PC-3 (cell line): ENCODE measurements around the gene TMEM184B. TPM values are rescaled to one million over a fixed set of nuclear protein-coding genes. Genes with fewer than 3 reads are reported as not detected.

Experiments
- ATAC-seq: fragments of 200-7000 bp; cut with Tn5 transposase; 2 replicates; pipeline ENCODE4 v1.9.1; 2020; ENCODE audit warnings: mild to moderate bottlenecking, moderate library complexity
- BruUV-seq: library from RNA; stranded (reverse); fragments of 400-500 nt; replicated peaks from 2 replicates; lab custom pipeline; 2021; lab: Mats Ljungman, UMichigan
- CTCF ChIA-PET: fragments of 300-600 bp; sonication (Branson Sonifier 250); formaldehyde crosslinking; loops from one replicate; lab custom pipeline; 2022; ENCODE audit warnings: antibody characterized with exemption; lab: Charles Lee
- POLR2A ChIA-PET: fragments of 300-600 bp; sonication (Branson Sonifier 250); formaldehyde crosslinking; loops from one replicate; lab custom pipeline; 2022; ENCODE audit warnings: antibody characterized with exemption; ENCODE audit not compliant: unreplicated experiment; lab: Charles Lee
- DNase-seq: peaks from one replicate; pipeline ENCODE4 v3.0.0-alpha.2; 2015
- H2AFZ ChIP-seq: fragments of 300-600 bp; sonication (generic); 2 replicates; pipeline ENCODE4 v1.6.0; 2016; ENCODE audit warnings: antibody characterized with exemption, low read length
- H3F3A ChIP-seq: fragments of 300-600 bp; sonication (generic); one replicate; pipeline ENCODE4 v1.6.0; 2017; ENCODE audit warnings: antibody characterized with exemption, low read length, control low read depth, mild to moderate bottlenecking; ENCODE audit not compliant: unreplicated experiment
- H3K27ac ChIP-seq: fragments of 300-600 bp; sonication (generic); 2 replicates; pipeline ENCODE4 v1.5.1; 2016; ENCODE audit warnings: mild to moderate bottlenecking, low read length
- H3K27me3 ChIP-seq: fragments of 300-600 bp; sonication (generic); 2 replicates; pipeline ENCODE4 v1.6.1; 2016; ENCODE audit warnings: low read length, mixed read lengths
- H3K36me3 ChIP-seq: fragments of 300-600 bp; sonication (generic); 2 replicates; pipeline ENCODE4 v1.6.1; 2016; ENCODE audit warnings: low read depth, mixed run types, low read length, mixed read lengths
- H3K4me1 ChIP-seq: fragments of 300-600 bp; sonication (generic); 2 replicates; pipeline ENCODE4 v1.5.1; 2016; ENCODE audit warnings: low read length; ENCODE audit not compliant: insufficient read depth
- H3K4me2 ChIP-seq: fragments of 300-600 bp; sonication (generic); 2 replicates; pipeline ENCODE4 v1.6.0; 2016; ENCODE audit warnings: low read length
- H3K4me3 ChIP-seq: fragments of 300-600 bp; sonication (generic); 2 replicates; pipeline ENCODE4 v1.5.1; 2016; ENCODE audit warnings: mild to moderate bottlenecking, low read length, mixed read lengths
- H3K79me2 ChIP-seq: fragments of 300-600 bp; sonication (generic); 2 replicates; pipeline ENCODE4 v1.6.1; 2017; ENCODE audit warnings: low read length, mixed read lengths
- H3K9ac ChIP-seq: fragments of 300-600 bp; sonication (generic); 2 replicates; pipeline ENCODE4 v1.6.0; 2016; ENCODE audit warnings: mild to moderate bottlenecking, low read length
- H3K9me2 ChIP-seq: fragments of 300-600 bp; sonication (generic); replicated peaks from 2 replicates; pipeline ENCODE4 v1.6.1; 2016; ENCODE audit warnings: mixed run types, low read length, mixed read lengths
- H3K9me3 ChIP-seq: fragments of 300-600 bp; sonication (generic); 2 replicates; pipeline ENCODE4 v1.6.1; 2016; ENCODE audit warnings: low read length, mixed read lengths
- H4K20me1 ChIP-seq: fragments of 300-600 bp; sonication (generic); 2 replicates; pipeline ENCODE4 v1.6.1; 2016; ENCODE audit warnings: low read length, mixed read lengths
- CTCF ChIP-seq: fragments of 300-600 bp; sonication (generic); conservative IDR thresholded peaks from 2 replicates; pipeline ENCODE4 v1.5.1; 2017; ENCODE audit warnings: antibody characterized with exemption, low read depth, mild to moderate bottlenecking, low read length
- EZH2 ChIP-seq: fragments of 300-600 bp; sonication (generic); IDR thresholded peaks from one replicate; pipeline ENCODE4 v1.6.1; 2017; ENCODE audit warnings: antibody characterized with exemption, mild to moderate bottlenecking, low read length; ENCODE audit not compliant: unreplicated experiment
- EZH2phosphoT487 ChIP-seq: fragments of 300-600 bp; sonication (generic); IDR thresholded peaks from 2 replicates; pipeline ENCODE4 v1.6.1; 2018; ENCODE audit warnings: mild to moderate bottlenecking, antibody characterized with exemption, low read length, borderline replicate concordance
- intact Hi-C: fragments of 100-400 bp; cut with micrococcal nuclease; formaldehyde crosslinking; loops from 2 replicates; pipeline ENCODE4 v1.9.0; 2023
- total RNA-seq: library from RNA; depleted of rRNA; stranded (reverse); fragments of >200 nt; gene quantifications from 2 replicates; pipeline ENCODE4 v1.2.3, GENCODE V29; 2014

TMEM184B gene
- total RNA-seq, 1 experiment from 2014 or later, result 37.5 TPM

GRCh38 chr22:38193580-38193979, 79.2 kb downstream of the TMEM184B start:
- Histone ChIP-seq H3K4me2 (no peak overlapping the region), H3K4me3 (no peak overlapping the region), H3K79me2 (no peaks in the 10 kb centered on the region), H3F3A (no peaks in the 10 kb centered on the region), H3K36me3 (no peaks in the 10 kb centered on the region), H3K4me1 (0 out of 2 replicates have a peak, but pooled peaks cover 5% of the 10 kb centered on the region), H3K27ac (no peak overlapping the region), H3K27me3 (no peaks in the 10 kb centered on the region), H3K9me3 (no peaks in the 10 kb centered on the region), H3K9ac (no peak overlapping the region), H2AFZ (no peak overlapping the region), H4K20me1 (no peaks in the 10 kb centered on the region), H3K9me2 (no peaks in the 10 kb centered on the region)
- no TSS peak for BruUV-seq
- TF ChIP-seq EZH2phosphoT487 (no peak), CTCF (no peak), EZH2 (no peak)
- ChIA-PET POLR2A (no interaction called here), CTCF (no interaction called here)
- DNase-seq (no peak), ATAC-seq (no peak)
- intact Hi-C loops, result no loop called here

DNA sequence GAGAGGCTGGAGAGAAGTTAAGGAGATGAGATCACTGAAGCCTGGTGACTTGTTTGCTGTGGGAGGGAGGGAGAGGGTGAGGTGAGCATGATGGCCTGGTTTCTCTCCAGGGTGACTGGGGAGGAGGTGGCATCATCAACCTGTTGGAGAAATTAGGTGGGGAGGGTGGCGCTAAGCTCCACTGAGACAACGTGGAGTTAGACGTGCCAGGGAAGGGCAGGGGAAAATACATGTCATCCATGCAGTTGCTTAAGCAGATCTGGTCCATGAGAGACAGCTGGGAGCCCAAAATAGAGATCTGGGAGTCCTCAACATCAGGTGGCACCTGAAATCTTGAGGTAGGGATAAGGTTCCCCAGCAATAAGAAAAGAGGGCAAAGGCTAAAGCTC, 80.3 kb downstream of the TMEM184B start:
- H2AFZ ChIP-seq, result no peak overlapping the region
- no peak overlapping the region for H3K4me3 ChIP-seq
- no TSS peak for BruUV-seq
- DNase-seq, result no peak
- no peak for TF ChIP-seq CTCF
- TF ChIP-seq EZH2, result no peak
- TF ChIP-seq EZH2phosphoT487, result no peak
- no peaks in the 10 kb centered on the region for H3F3A ChIP-seq
- ChIA-PET CTCF (no interaction called here), POLR2A (no interaction called here)
- H3K9me2 ChIP-seq, result no peaks in the 10 kb centered on the region
- H3K79me2 ChIP-seq, result no peaks in the 10 kb centered on the region
- no peaks in the 10 kb centered on the region for H4K20me1 ChIP-seq
- intact Hi-C loops, result no loop called here
- H3K4me1 ChIP-seq, result peaks cover 9% of the 10 kb centered on the region; the same call in 1 of the 2 replicates
- H3K4me2 ChIP-seq, result no peak overlapping the region
- H3K36me3 ChIP-seq, result no peaks in the 10 kb centered on the region
- no peak overlapping the region for H3K9ac ChIP-seq
- no peaks in the 10 kb centered on the region for H3K27me3 ChIP-seq
- H3K27ac ChIP-seq, result no peak overlapping the region
- no peaks in the 10 kb centered on the region for H3K9me3 ChIP-seq
- ATAC-seq, result no peak

GRCh38 chr22:38191731-38192474, 80.9 kb downstream of the TMEM184B start:
- Histone ChIP-seq H3K4me3 (no peak overlapping the region), H3F3A (no peaks in the 10 kb centered on the region), H3K36me3 (no peaks in the 10 kb centered on the region), H3K9ac (no peak overlapping the region), H3K4me2 (no peak overlapping the region), H3K27me3 (no peaks in the 10 kb centered on the region), H3K9me2 (no peaks in the 10 kb centered on the region), H2AFZ (no peak overlapping the region), H3K4me1 (peaks cover 10% of the 10 kb centered on the region; the same call in 1 of the 2 replicates), H3K27ac (no peak overlapping the region), H3K9me3 (no peaks in the 10 kb centered on the region), H3K79me2 (no peaks in the 10 kb centered on the region), H4K20me1 (no peaks in the 10 kb centered on the region)
- ATAC-seq (no peak), DNase-seq (no peak)
- POLR2A ChIA-PET, result no interaction called here
- CTCF ChIA-PET, result no interaction called here
- TF ChIP-seq CTCF (no peak), EZH2 (no peak), EZH2phosphoT487 (no peak)
- no TSS peak for BruUV-seq
- intact Hi-C loops, result no loop called here
